ENCODE results near the gene DNAJC5G.
A peak's percentile ranks its signal among the peaks of the same experiment; 100 is the strongest.
"Not testable (repeated sequence)": the region's sequence is repeated elsewhere in the genome, so short reads cannot be mapped to it uniquely, and the experiment has no call there.

DNAJC5G gene

DNA sequence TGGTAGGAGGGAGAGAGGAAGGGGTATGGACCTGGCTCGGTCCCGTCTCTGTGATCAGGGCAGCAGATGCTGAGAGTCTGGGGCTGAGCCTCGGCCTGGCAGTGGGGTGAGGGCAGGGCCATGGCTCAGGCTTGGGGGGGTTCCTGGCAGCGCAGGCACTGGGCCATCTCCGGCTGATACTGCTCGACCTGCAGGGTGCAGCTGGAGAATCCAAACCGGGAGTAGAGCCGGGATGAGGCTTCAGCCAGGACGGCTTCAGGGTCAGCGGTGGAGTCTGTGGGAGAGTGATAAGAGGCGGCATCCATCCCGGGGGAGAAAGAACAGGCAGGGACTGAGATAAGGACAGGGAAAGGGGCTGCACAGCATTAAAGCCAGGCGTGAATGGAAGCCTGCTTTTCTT, 20.0 kb upstream of the DNAJC5G start:
- DNase-seq (ENCODE audit: low spot score): no peak

DNA sequence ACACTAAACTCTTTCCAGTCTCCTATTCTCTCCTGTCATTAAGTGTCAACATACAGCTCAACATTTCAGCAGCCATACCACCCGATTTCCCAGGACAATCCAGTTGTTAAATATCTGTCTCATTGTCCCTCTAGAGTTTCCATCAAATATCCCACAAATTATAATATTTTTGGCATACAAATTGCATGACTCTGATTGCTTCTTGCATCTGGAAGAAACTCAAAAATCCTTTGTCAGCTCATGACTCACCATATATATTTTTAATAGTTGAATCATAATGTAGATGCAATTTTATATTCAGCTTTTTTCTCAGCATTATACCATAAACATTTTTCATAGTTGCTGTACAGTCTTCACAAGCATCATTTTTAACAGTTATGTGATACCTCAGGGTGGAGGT, 19.6 kb upstream of the DNAJC5G start:
- DNase-seq (ENCODE audit: low spot score): no peak

DNA sequence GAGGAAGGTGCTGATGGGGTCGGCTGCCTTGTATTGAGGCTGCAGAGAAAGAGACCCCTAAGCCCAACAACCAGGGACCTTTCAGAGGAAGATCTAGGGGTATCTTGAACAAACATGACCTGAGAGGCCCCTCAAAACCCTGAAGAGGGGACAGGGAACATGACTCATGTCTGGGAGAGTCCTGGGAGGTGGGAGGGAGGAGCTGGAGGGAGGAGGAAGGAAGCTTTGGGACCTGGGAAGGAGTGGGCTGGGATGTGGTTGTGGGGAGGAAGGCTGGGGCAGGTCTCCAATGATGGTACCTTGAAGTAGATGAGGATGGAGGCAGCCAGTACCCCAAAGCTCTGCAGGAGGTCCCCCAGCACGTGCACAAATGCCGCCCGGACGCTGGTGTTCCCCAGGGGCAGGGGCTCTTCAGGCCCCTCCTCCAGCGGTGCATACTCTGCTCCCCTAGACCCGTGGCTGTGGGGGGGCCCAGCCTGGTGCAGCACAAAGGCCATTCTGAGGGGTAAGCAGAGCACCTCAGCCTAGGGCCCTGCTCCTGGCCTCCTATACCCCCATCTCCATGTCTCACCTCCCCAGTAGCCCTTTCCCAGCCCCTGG, 18.3 kb upstream of the DNAJC5G start:
- no peak for DNase-seq (ENCODE audit: low spot score)

DNA sequence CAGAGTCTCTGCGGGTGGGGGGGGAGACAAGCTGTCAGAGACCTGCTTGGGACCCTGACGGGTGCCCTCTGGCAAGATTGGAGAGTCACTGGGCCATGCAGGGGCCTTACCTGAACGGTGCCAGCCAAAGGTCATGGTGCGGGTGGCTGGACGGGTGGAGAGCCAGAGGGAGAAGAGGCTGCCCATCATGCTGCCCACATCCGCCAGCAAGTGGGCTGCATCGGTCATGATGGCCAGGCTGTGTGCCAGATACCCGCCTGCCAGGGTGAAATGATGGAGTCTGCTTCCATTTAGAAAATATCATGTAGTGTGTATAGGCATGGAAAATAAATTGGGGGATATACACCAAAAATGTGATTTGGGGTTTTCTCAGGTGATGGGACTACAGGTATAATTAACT, 17.2 kb upstream of the DNAJC5G start:
- no peak for DNase-seq (ENCODE audit: low spot score)

DNA sequence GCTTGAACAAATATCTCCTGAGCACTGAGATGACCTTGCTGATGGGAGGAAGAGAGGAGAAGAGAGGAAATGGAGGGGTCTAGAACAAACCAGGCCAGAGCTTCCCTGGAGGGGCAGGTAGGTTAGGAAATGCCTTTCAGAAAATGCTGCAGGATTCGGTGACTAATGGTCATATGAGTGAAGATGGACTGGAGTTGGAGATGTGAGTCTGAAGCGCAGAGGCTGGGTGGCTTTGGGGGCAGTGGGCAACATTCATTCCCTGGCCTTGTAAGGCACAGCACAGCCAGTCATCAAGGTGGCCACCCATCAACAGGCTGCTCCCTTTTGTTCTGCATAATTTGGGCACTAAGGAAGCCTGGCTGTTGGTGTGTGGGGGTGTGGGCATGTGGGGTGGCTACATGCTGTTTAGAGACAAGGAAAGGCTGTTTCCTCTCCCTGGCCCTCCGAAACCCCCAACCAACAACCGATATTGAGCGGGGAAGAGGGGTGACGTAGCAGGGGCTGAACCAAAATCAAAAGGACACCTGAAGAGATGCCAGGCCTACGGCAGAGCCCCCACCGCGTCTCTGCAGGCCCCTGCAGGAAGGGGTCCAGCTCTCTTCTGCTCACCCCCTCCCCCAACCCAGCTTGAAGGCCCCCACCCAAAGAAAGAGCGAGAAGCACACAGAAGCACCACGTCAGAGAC, 13.8 kb upstream of the DNAJC5G start:
- DNase-seq (ENCODE audit: low spot score): no peak

DNA sequence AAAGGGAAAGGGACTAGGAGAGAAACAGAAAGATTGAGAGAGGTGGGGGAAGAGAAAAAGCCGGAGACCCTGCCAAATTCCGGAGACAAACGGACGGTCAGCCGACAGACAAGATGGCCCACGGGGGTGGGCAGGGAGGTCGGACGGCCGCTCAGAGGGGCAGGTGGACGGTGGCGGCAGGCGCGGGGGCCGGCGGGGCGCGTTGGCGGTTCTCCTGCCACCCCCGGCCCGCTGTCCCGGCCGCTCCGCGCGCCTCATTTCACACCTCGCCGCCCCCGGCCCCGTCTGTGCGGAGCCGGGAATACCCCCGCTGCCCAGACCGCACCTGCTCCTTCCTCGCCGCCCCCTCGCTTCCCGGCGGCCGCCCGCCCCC, 13.3 kb upstream of the DNAJC5G start:
- no peak for DNase-seq (ENCODE audit: low spot score)

DNA sequence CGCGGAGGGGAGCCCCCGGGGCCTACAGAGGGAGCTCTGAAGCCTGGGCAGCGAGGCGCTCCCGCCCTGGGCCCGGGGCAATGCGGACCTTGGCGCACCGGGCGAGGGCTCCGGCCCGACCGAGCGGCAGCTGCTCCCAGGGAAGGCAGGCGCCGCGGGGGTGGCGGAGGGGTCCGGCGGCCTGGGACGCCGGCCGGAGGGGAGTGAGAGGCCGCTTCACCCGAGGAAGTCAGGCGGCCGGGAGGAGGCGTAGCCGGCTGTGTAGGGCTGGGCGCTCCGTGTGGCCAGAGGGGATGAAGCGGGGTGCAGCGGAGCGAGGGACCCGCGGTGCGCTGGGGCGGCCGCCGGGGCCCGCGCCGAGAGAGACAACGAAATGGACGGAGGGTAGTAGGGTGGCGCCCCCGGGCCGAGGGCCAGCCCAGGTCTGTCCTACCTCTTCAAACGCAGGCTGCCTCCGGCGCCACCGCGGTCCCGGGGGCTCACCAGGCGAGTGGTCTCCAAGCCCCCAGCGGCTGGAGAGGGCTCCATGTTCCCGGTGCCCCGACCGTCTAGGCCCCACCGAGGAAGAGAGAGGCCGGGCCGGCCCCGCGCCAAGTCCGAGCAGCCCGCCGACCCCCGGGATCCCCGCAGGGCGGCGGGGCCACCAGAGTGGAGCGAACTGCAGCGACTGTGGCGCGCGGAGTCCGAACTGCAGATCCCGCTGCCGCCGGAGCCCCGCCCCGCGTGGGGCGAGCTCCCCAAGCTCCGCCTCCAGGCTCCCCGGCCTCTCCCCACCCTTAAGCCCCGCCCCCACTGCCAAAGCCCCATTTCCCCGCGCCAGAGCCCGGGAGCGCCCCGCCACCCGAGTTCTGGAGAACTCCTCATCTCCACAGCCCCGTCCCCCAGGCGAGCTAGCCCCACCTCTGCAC, 12.6 kb upstream of the DNAJC5G start, which contains the start of gene SLC30A3:
SLC30A3 (minus strand) TSS at position 669 of the 908 bp plus-strand sequence; CDS start at position 528, 141 bp downstream.
- peak; percentile 63 for DNase-seq (ENCODE audit: low spot score)

DNA sequence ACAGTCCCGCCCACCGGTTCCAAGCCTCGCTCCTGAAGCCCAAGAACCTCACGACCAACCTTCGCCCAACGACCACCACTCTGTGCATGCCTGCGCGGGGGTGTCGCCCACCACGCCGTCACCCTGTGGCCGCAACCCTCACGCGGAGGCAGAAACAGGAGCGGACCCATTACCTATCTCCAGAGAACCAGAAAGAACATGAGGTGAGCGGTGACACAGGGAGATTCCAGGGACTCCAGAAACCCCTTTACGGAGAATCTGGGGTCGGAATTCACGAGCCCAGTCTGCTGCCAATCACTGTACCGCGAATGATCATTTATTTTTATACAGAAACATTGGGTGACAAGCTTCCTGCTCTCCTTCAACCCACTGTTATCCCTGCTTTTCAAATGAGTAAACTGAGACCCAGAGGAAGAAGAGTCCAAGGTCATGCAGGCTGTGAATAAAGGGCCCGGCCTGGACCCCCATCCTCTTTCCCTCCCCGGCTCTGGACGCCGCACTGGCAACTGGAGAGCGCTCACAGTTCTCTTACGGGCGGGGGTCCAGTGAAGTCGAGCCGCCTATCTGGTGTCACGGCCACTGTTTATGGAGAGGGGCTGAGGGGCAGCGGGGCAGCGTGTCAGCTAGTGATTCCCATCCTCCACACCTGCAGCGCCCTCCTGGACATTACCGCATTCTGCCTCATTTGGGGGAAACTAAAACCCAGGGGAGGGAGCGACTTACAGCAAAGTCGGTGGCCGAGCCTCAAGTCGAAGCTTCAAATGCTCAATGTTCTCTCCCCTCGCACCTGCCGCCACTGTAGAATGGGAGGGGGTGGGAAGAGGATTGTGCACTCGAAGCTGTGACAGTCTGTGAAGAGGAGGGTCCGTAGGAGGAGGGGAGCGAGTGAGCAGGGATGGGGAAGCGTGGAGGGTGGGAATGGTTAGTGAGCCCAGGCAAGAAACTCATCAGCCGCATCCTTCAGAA, 11.7 kb upstream of the DNAJC5G start:
- no peak for DNase-seq (ENCODE audit: low spot score)

DNA sequence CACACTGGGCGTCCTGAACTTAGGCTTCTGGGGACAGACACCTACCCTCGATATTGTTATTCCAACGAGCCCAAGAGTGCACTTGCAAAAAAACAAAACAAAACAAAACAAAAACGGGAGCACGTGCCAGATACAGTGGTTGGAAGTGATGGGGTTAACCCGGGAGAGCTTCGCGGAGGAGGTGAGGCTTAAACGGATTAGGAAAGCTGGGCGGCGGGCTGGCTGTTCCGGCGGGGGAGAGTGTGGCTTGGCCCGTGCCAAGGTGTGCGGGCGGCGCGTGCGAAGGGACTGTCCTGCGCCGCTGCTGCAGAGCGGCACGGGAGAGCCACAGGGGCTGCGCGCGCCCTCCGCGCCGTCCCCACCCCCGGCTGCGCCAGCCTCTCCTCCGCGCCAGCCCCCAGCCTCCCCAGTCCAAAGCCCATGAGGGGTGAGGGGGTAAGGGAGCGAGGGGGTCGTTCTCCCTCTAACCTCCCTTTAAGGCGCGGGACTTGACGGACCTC, 10.9 kb upstream of the DNAJC5G start:
- no peak for DNase-seq (ENCODE audit: low spot score)

DNA sequence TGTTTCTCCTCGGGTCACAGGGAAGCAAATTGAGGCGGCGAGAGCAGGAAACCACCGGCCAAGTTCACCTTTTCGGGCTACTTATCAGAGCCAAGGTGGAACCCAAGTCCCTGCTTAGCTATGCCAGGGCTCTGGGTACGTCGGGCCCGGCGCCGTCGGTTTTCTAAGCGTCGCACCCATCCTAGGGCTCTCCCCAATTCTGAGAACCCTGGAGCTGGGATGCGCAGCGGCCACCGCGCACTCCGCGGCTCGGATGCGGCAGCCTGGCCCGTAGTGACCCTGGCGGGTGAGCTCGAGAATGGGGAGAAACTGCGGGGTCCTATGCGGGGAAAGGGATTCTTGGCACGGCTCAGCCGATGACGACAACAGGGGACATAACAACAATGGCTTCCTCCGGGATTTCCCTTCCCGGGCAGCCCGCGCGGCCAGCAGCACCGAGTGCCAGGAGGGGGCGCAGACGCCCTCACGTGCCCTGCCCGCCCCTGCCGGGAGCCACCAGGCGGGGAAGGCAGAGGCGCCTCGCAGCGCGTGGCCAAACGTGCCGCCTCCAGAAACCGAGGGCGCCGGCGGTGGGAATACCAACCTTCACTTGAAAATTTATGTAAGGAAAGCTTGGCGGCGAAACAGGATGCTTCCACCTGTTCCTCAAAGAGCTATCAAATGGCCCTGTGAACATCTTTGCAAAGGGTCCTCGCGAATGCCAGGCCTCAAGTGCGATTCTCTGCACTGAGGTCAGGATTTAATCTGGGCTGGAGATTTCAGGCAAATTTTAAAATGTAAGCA, 10.3 kb upstream of the DNAJC5G start:
- DNase-seq (ENCODE audit: low spot score): peak; percentile 58

DNA sequence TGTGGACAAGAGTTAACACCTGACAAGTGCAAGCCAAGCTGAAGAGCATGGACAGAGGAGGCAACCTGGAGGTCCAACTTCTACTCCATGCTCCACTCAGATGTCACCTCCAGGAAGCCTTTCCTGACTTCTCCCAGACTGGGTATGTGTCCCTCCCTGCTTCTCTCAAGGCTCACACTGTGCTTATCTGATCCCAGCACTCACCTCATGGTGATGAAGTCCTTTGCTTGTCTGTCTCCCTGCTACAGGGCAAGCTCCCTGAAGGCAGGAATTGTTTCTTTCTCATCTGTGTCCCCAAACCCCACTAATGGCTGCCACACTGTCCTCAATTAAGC, 9.7 kb upstream of the DNAJC5G start:
- DNase-seq (ENCODE audit: low spot score): no peak

DNA sequence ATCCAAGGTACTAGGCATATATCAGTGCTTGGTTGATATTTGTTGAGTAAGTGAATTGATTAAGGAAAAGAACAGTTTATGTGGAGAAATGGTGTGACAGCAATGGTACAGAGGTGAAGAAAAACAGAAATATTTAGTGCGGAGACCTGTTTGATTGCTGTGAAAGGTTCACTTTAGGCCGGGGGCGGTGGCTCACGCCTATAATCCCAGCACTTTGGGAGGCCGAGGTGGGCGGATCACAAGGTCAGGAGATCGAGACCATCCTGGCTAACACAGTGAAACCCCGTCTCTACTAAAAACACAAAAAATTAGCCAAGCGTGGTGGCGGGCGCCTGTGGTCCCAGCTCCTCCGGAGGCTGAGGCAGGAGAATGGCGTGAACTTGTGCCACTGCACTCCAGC, 6.9 kb upstream of the DNAJC5G start:
- DNase-seq (ENCODE audit: low spot score): not testable (repeated sequence)

DNA sequence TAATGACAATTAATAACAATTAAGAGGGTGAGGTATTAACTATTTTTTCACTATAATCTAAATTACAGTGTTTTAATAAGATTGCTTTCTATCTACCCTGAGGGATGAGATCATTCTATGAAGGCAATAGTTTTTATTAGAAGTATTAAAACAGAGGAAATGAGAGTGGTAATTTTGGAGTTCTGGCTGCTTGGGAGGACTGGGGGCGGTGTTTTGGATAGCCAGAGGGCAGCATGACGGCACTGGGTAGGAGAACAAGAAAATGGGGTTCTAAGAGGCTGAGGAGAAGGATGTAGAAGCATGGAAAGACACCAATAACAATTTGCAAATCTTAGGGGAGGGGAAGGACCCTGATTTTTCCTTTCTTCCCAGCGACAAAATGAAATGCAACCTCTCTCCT, 5.1 kb upstream of the DNAJC5G start:
- DNase-seq (ENCODE audit: low spot score): no peak

DNA sequence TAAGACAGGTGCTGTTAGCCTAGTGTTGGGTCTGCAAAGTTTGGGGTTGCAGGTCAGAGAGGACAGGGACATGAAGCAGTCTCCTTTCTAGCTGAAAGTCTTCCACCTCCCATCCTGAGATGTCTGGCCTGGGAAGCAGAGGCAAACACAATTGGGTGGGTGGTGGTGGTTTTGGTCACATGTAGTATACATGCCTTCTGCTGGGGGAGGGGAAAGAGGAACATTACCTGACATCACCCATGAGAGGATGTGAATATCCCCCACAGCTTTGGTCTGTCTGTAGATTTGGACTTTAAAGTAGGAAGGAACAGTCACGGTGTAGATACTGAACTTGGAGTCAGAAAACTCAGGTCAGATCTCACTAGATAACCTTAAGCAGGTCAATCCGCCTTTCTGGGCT, 4.6 kb upstream of the DNAJC5G start:
- no peak for DNase-seq (ENCODE audit: low spot score)

DNA sequence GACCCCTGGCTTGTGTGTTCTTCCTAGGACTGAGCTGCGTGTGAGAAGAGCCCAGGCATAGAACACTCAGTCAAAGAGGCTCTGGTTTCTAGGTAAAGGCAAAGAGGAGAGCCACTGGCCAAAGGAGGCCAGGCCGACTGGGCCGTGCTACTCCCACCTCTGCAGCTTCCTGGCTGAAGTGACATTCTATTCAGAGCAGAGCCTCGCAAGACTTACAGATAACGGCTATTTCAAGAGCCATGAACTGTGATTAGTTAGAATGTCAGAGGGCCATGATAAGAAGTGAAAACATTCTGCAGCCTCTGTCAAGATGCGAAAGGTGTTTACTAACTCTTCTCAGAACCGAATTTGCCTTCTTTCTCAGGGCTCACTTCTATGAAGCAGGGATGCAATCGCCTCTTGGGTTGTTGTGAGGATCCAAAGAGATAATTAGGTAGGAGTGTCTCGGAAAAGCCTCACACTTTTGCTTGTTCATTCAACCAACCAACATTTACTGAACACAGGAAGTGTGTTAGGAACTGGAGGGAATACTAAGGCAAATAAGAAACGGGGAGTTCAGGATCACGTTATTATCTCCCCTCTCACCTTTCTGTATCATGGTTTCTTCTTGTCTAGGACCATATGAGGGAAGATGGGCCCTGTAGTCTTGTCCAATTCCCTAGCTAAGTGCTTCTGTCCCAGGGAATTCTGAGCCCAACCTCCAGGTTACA, 3.4 kb upstream of the DNAJC5G start:
- DNase-seq (ENCODE audit: low spot score): no peak

DNA sequence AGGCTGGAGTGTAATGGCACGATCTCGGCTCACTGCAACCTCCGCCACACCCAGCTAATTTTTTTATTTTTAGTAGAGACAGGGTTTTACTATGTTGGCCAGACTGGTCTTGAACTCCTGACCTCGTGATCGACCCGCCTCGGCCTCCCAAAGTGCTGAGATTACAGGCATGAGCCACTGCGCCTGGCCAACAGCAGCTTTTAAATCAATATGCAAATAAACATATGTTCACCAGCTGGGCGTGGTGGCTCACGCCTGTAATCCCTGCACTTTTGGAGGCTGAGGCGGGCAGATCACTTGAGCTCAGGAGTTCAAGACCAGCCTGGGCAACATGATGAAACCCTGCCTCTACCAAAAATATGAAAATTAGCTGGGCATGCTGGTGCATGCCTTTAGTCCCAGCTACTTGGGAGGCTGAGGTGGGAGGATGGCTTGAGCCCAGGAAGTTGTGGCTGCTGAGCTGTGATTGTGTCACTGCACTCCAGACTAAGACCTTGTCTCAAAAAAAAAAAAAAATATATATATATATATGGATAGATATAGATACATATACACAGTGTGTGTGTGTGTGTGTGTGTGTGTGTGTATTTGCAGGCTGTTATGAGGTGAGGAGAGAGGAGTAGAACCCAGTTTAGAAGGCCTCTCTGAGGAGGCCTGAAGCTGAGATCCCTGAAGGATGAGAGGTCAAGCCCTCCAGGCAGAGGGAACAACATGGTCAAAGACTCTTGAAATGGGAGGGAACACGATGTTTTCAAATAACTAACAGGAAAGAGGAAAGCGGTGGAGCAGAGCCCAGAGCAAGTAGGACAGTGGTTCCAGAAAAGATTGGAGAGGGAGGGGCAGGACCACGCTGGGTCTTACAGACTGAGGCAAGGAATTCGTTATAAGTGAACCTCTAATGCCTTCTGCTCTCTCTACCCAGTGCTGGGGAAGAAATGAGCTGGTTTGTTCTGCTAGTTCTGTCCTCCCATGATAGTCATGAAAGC, 2.4 kb upstream of the DNAJC5G start:
- DNase-seq (ENCODE audit: low spot score): not testable (repeated sequence)

DNA sequence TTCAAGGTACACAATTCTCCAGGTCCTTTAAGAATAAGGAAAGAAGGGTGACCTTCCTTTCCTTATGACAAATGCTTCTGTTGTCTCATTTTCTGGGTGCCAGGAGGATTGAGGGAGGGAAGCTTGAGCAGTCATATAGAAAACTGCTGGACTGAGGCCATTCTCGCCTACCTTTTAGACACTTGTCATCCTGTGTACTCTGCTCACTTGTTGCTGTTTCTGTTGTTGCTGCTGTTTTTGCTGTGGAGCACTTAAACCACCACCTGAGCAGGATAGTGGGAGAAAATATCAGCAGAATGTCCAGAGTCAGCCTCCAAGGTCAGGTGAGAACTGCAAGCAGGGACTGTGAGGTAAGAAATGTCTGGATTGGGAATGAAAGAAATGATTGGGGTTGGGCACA, 2.8 kb downstream of the DNAJC5G start:
- no peak for DNase-seq (ENCODE audit: low spot score)

DNA sequence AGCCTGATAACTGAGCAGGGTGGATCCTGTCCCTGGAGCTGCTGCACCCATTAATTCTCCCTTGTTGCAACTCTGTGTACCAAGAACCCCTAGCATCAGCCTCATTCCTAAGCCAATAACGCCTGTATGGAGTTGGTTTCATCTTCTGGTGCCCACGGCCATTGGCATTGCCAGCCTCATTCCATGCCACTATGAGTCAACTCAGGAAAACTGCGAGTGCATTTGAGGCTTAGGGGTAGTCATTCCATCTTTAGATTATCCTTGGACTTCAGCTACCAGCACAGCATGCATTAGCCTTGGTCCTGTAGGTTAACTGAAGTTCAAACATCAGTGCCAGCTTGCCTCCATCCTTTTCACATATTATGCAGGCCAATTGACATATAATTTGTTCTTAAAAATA, 5.6 kb downstream of the DNAJC5G start:
- no peak for DNase-seq (ENCODE audit: low spot score)

DNA sequence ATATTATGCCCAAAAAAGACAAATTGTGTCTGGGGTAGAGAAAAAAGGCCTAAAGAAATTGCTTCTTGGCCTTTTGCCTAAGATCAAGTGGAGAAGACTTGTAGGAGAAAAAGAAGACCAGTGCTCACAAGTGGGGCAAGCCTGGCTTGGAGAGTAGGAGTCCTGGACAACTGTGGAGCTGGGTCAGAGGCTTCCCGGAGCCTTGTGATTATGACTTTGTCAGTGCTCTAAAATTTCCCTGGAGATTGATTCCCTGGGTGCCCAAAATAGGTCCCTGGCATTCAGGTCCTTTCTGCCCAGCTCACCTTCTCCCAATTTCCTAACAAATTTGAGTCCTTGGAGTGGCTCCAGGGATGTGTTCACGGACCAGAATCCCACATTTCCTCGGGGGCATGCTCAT, 6.2 kb downstream of the DNAJC5G start:
- no peak for DNase-seq (ENCODE audit: low spot score)
